Jurkat, Clone E6-1 (cell line): ENCODE results near the gene DNAJC10.
"Not testable (repeated sequence)": the region's sequence is repeated elsewhere in the genome, so short reads cannot be mapped to it uniquely, and the experiment has no call there.

Source experiments
- DNase-seq: peaks from one replicate; pipeline ENCODE4 v3.0.0-alpha.2; 2011; ENCODE audit warnings: low read depth, low spot score
- H3K4me3 ChIP-seq: 2 replicates; pipeline ENCODE4 v1.5.1; 2011; ENCODE audit warnings: mild to moderate bottlenecking, low read length, control low read depth, moderate library complexity

The DNAJC10 gene

DNA sequence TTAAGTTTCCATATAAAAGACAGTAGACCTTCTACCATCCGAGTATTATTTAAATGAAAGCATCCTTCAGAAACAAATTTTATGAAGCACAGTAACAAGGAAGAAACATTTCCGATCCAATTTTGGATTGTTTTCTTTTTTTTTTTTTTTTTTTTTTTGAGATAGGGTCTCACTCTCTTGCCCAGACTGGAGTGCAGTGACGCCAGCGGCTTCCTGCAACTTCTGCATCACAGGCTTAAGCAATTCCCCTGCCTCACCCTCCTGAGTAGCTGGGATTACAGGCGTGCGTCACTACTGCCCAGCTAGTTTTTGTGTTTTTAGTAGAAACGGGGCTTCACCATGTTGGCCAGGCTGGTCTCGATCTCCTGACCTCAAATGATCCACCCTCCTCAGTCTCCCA lies 3.1 kb downstream of the DNAJC10 start:
- not testable (repeated sequence) for H3K4me3 ChIP-seq, DNase-seq

DNA sequence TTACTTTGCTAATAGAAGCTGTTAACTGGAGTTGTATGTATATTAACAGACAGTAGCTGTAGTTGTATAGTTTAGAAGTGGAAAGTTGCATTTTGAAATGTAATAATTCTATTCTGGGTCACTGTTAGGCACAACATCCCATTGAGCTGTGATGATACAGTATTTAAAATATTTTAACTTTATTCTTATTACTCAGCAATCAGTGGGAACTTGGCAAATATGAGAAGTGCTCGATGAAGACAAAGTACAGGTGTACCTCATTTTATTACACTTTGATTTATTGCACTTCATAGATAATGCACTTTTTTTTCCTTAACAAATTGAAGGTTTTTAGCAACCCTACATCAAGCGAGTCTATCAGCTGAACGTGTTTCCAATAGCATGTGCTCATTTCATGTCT lies 8.6 kb downstream of the DNAJC10 start:
- H3K4me3 ChIP-seq = no peak overlapping the region
- no peak for DNase-seq

DNA sequence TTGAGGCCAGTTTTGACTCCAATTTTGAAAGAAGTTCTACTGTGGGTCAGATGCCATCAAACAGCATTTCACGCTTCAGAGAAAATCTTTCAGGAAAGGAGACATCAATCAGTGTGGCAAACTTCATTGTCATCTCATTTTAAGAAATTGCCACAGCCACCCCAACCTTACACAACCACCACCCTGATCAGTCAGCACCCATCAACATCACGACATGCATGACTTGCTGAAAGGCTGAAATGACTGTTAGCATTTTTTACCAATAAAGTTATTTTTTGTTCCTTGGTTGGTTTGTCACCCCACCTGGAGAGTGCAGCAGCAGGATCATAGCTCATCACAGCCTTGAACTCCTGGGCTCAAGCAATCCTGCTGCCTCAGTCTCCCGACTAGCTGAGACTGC lies 10.4 kb downstream of the DNAJC10 start:
- no peak overlapping the region for H3K4me3 ChIP-seq
- DNase-seq = no peak

DNA sequence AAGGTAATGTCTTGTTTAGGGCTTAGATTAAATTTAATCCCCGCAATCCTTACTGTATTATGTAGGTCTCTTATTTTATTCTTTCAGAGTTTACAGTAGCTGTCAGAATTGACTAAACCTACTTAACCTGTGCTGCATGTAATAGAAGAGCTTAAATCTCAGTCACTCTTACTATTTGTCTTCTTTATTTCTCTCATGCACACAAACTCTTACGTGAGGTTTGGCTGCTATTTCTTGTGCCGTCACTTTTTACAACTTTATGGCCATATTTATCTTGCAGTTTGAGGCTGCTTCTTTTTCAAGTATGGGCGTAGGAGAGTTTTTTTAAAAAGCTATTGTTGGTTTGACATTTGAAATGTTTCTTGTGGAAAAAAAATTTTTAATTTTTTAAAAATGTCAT lies 12.0 kb downstream of the DNAJC10 start:
- no peak overlapping the region for H3K4me3 ChIP-seq
- DNase-seq = no peak

DNA sequence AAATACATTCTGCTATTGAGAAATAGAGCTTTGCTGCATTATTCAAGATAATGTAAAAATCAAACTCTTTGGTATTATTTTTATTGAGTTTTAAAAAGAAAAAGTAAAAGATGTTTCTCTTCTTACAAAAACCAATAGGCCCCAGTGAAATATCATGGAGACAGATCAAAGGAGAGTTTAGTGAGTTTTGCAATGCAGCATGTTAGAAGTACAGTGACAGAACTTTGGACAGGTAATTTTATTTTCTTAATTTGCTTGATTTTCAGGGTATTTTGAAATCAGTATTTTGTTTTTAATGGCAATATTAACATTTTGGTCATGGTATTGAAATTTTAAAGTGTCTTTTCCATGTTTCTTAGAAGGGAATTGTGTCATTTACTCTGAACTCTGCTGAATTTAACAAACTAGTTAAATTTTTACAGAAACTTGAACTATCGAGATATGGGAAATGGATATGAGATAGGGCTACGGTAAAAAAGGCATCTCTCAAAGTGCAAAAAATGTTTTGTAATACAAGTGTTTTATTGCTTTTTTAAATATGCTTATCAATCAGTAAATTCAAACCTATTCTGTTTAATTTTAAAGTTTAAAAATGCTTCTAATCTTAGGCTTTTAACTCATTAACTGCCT lies 13.8 kb downstream of the DNAJC10 start:
- no peak overlapping the region for H3K4me3 ChIP-seq
- no peak for DNase-seq

DNA sequence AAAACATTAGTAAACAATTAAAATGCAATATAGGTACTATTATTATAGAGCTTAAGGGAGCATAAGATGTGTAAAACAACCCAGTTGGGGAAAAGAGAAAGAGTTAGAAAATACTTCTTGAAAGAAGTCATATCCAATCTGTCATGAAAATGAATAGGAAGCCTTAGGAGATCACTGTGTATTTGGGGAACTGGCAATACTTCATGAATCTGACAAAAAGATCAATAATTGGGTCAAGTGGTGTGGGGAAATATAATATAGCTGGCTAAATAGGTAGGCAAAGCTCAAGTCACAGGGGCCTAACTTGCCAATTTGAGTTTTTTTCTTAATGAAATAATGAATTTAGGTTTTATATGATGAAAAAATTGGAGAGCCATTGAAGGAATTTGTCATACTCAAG lies 14.4 kb downstream of the DNAJC10 start:
- no peak overlapping the region for H3K4me3 ChIP-seq
- DNase-seq = no peak

DNA sequence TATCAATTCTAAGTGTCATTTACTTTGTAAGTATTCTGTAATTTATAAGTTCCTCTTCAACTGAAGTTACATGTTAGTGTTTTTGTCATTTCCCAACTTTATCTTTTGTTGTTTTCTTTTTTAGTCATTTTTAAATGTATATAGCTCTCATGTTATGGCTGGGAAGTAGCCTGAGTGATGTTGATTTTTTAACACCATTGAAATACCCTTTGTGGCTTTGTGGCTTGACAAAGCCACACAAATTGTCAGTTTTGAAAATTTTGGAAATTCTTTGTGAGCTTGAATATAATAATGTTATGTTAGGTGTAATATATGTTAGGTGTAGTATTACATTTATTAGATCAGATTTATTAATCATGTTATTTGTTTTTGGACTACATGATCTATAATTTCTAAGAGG lies 16.7 kb downstream of the DNAJC10 start:
- DNase-seq = no peak
- H3K4me3 ChIP-seq = no peak overlapping the region

DNA sequence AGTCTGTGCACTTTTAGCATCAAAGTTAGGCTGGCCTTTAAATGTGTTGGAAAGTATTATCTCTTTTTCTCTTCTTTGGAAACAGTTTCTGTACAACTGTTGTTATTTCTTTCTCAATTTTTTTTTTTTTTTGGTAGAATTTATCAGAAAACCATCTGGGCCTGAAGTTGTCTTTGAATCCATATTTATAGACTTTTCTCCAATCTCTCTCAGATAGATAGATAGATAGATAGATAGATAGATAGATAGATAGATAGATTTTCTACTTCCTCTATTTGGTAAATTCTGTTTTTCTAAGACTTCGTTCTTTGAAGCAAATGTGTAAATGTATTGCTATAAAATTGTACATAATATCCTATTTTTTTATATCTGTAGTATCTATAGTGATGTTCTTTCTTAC lies 17.5 kb downstream of the DNAJC10 start:
- DNase-seq = no peak

DNA sequence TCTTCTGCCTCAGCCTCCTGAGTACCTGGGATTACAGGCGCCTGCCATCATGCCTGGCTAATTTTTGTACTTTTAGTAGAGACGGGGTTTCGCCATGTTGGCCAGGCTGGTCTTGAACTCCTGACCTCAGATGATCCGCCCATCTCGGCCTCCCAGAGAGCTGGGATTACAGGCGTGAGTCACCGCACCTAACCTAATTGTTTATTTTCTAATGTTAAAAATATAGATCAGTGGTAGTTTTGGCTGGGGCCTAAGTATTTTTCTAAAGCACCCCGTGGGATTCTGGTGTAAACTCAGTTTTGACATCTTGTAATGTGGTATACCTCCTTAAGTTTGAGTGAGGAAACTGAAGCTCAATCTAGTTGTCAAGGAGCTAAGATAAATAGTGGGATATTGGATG lies 20.8 kb downstream of the DNAJC10 start:
- DNase-seq, H3K4me3 ChIP-seq: not testable (repeated sequence)

More for the DNA sequence above, 17.5 kb downstream of the DNAJC10 start:
- H3K4me3 ChIP-seq = no peak overlapping the region

DNA sequence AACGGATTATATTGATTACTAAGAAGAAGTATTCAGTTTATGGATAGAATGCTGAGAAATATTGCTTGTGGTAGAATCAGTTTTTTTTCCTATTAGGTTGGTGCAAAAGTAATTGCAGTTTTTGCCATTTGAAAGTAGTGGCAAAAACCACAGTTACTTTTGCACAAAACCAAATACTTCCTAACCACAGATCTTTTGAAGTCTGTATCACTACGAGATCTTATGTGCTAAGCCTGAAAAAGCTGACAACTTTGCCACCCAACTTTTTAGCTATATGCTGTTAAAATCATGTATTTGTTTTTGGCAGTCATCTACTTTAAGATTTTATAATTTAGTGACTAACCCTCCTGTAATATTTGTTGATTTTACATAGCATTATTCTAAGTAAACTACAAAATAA lies 24.6 kb downstream of the DNAJC10 start:
- peak; percentile 69 for DNase-seq
- H3K4me3 ChIP-seq = no peak overlapping the region

DNA sequence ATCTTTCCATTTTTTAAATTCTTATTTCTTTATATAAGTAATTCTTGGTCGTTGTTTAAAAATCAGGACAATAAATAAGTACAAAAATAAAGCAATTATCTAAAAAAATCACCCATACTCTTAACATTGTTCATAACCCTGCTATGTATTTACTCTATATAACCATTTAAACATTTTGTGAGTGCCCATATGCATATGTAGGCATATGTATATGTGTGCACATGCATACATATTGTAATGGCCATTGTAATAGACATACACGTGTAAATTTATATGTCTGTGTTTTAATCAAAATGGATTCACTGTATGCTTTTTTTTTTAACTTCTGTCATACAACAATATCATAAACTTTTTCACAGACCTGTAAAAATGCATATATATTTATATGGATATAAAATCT lies 25.6 kb downstream of the DNAJC10 start:
- H3K4me3 ChIP-seq = no peak overlapping the region
- DNase-seq = no peak

DNA sequence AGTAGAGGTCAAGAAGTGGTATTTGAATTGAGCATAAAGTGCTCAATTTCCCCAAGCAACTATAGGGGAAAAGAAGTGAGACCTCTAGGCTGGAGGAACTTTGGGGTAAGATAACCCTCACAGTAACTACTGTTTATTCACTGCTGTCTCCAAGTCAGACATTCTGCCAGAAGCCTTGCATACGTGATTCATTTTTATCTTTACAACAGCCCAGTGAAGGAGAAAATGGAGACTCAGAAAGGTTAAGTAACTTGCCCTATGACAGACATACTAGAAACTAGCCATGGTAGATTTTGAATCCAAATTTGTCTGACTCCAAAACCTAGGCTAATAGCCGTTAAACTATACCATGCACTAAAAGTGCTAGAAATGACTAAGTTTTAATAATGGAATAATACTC lies 28.4 kb downstream of the DNAJC10 start:
- no peak overlapping the region for H3K4me3 ChIP-seq
- DNase-seq = no peak

DNA sequence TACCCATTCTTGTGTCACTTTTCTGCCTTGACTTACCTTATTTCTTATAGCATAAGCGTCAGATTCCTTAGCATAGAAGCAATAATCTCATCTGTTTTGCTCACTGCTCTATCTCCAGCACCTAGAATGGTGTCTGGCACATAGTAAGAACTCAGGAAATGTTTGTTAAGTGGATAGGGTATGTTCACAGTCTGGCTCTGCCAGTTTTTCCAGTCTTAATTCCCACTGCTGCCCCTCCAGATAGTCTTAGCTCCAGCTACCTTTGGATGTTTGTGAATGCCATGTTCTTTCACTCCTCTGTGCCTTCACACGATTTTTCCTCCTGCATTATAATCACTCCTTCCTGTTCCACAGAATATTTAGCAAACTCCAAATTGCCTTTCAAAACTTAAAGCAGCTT lies 29.0 kb downstream of the DNAJC10 start:
- no peak for DNase-seq
- H3K4me3 ChIP-seq = no peak overlapping the region

DNA sequence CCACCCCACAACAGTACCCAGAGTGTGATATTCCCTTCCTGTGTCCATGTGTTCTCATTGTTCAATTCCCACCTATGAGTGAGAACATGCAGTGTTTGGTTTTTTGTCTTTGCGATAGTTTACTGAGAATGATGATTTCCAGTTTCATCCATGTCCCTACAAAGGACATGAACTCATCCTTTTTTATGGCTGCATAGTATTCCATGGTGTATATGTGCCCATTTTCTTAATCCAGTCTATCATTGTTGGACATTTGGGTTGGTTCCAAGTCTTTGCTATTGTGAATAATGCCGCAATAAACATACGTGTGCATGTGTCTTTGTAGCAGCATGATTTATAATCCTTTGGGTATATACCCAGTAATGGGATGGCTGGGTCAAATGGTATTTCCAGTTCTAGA lies 29.8 kb downstream of the DNAJC10 start:
- not testable (repeated sequence) for H3K4me3 ChIP-seq, DNase-seq

DNA sequence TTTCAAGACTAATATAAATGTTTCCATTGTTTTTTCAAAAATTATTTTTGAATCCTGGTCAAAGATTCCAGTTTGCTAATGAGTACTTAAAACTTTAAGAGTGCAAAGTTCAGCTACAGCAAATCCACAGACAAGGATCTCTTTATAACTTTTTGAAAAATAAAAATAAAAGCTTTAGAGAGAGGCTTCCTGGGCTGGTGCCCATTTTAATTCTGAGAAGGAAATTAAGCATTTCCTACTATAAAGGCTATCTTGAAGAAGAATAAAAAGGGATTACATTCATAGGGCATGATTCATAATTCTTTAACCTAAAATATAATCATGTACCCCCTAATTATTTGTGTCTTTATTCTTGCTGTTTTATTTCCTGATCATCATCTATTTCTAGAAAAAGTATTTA lies 38.2 kb downstream of the DNAJC10 start:
- no peak for DNase-seq
- H3K4me3 ChIP-seq = no peak overlapping the region

DNA sequence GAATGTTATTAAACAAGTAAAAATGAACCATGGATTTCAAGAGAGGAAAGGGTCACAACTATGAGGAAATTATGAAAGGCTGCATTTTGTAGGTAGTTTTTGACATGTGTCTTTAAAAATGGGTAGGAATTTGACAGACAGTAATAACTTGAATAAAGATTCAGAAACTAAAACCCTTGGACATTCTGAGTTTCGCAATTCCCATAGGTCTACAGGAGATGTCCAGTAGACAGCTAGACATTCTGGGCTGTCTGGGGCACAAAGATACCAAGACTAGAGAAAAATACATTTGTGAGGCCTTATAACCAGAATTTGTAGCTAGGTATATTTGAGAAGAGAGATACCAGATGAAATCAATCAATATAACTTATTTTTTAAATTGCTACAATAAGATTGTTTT lies 42.3 kb downstream of the DNAJC10 start:
- DNase-seq = no peak
- no peak overlapping the region for H3K4me3 ChIP-seq

DNA sequence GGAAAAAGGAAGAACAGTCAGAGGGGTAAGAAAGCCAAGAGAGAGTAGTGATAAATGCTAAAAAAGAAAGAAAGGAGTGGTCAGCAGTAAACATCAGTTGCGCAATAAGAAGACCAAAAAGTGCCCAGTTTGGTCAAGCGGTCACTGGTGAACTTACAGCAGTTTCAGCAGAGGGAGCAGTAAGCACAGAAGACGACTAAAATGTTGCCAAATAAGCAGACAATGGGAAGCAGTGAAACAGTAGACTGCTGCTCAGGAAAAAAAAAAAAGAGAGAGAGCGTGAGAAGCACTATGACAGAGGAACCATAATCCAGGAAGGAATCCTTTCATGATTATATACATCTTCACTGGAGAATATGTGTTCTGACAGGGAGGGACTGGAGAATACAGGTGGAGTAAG lies 45.8 kb downstream of the DNAJC10 start:
- no peak overlapping the region for H3K4me3 ChIP-seq
- no peak for DNase-seq

DNA sequence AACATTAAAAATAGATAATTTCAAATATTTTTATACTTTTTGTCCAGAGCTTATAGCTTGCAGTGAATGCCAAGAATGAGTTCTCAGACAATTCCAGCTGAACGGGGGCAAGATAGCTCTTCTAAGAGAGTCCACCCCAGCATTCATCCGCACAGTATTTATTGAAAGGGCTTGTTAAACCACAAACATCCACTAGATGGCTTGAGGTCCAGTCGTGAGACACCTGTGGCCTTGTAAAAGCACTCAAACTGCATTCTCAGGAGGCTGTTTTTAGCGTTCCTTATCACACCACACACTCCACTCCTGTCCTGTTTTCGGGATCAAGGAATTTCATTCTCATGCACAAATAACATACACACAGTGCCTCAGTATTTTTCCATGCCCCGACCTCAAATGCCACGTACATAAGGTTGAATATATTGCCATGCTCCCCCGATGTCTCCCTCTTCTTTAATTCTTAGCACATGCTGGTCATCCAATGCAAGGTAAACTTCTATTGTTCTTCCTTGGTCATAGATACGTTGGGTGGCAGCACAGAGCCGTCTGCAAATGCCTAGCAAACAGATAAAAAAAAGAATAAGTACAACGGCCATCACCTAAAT lies 47.4 kb downstream of the DNAJC10 start:
- peak; percentile 27 for DNase-seq
- H3K4me3 ChIP-seq = no peak overlapping the region

DNA sequence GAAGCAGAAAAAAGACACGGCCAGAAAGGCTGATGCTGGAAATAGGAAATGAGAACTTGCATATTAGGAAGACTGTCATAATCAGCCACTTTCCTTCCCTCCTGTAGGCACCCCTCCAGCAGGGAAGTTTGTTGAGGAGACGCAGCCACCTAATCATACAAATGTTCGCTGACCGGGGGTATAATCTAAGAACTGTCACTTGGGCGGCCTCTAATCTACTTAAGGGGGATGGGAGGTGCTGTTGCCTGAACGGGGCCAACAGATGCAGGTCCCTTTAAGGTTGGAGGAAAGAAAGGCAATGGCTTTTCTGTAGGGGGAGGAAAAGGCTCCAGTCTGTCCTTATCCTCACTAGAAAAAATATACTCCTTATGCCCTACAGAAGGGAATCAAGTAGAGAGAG lies 50.6 kb downstream of the DNAJC10 start:
- no peak overlapping the region for H3K4me3 ChIP-seq
- no peak for DNase-seq

DNA sequence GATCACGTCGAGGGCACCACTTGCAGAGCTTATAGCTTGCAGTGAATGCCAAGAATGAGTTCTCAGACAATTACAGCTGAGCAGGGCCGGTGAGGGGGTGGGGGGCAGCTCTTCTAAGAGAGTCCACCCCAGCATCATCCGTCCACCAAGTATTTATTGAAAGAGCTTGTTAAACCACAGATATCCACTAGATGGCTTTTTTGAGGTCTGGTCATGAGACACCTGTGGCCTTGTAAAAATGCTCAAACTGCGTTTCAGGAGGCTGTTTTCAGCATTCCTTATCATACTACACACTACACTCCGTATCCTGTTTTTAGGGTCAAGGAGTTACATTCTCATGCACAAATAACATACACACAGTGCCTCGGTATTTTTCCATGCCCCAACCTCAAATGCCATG lies 51.5 kb downstream of the DNAJC10 start:
- DNase-seq = peak; percentile 20
- no peak overlapping the region for H3K4me3 ChIP-seq

DNA sequence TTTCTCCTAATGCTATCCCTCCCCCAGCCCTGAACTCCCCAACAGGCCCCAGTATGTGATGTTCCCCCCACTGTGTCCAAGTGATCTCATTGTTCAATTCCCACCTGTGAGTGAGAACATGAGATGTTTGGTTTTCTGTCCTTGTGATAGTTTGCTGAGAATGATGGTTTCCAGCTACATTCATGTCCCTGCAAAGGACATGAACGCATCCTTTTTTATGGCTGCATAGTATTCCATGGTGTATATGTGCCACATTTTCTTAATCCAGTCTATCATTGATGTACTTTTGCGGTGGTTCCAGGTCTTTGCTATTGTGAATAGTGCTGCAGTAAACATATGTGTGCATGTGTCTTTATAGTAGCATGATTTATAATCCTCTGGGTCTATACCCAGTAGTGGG lies 52.9 kb downstream of the DNAJC10 start:
- not testable (repeated sequence) for H3K4me3 ChIP-seq, DNase-seq
